HG03060 (cell line): Measurements from ENCODE around the gene LPAR1.
"Not testable (repeated sequence)": the region's sequence is repeated elsewhere in the genome, so short reads cannot be mapped to it uniquely, and the experiment has no call there.

Source experiments
- ATAC-seq: cut with Tn5 transposase; IDR thresholded peaks from one replicate; pipeline ENCODE4 v1.9.1; 2021; ENCODE audit warnings: low read depth, moderate number of reproducible peaks; ENCODE audit not compliant: unreplicated experiment

The LPAR1 gene

DNA sequence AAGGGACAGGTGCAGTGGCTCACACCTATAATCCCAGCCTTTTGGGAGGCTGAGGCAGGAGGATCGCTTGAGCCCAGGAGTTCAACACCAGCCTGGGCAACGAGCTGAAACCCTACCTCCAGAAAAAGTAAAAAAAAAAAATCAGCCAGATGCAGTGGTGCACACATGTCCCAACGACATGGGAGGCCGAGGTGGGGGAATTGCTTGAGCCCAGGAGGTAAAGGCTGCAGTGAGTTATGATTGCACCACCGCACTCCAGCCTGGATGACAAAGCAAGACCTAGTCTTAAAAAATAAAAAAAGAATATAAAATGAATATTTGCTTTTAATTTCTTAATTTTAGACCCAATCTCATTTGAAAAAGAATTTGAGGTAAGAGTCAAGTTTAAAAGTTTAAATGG, 143.5 kb downstream of the LPAR1 start:
- no peak for ATAC-seq

DNA sequence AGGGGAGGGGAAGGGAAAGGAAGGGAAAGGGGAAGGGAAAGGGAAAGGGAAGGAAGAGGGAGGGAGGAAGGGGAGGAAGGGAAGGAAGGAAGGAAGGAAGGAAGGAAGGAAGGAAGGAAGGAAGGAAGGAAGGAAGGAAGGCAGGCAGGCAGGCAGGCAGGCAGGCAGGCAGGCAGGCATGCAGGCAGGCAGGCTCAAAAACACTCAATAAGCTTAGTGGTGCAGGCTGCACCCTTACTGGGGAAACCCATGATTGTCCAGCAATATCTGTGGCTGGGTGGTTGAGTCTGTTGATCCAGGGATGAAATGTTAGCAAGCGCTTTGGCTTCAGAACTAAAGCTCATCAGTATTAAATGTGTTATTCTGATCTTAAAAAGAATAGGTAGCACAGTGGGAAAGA, 145.6 kb downstream of the LPAR1 start:
- no peak for ATAC-seq

DNA sequence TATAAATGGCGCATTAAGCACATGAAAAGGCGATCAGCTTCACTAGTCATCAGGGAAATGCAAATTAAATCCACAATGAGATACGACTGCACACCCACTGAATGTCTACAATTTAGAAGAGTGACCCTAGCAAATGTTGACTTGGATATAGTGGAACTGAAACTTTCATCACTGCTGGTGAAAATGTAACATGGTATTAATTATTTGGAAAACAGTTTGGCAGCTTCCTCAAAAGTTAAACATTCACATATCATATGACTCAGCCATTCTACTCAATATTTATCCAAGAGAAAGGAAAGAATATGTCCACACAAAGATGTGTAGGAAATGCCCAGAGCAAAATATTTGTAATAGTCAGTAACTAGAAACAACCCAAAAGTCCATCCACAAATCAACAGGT, 146.5 kb downstream of the LPAR1 start:
- no peak for ATAC-seq

DNA sequence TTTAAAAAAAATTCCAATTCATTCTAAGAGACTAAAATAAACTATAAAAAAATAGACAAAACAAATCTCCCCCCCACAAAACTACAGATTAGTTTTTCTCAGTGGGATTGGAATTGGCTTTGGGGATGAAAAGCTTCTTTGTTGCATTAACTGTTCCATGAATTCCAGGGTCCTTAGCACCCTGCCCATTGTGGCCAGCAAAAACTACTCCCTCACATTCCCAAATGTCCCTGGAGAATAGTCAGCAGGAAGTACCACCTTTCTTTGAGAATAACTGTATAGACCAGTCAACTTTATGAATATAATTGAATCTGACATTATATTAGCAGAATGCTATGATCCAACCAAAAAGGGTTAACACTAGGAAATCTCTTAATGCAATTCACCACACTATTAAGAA, 147.9 kb downstream of the LPAR1 start:
- no peak for ATAC-seq

DNA sequence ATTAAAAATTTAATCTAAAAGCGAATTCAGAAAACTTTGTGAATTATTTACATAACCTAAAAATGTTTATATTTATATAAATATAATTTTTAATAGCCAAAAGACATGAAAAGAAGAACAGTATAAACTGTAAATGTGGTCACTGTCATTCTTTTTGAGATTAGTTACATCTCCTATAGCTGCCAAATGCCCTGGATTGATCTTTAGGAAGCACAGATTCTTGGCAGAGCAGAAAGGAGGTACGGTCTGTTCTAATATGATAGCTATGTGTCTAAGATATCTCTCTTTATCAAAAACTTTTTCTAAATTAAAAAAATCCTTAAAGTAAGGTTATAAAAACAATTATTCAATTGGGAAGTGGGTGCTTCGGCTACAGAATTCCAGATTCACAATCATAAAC, 151.0 kb downstream of the LPAR1 start:
- no peak for ATAC-seq

DNA sequence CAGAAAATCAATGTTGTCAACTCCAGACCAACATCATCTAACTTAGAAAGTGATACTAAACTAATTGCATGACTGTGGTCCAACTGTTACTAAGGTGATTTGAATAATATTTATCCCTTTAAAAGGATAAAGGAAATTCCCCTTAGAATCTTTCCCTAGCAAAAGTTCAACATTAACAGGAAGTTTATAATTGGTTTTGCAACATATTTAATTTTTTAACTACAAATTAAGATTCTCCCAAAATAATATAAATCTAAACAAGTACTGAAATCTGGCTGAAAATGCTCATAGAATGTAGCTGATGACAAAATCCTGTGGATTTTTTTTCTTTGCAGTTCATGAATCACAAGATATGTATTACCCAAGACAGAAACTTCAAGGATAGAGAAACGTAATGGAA, 151.4 kb downstream of the LPAR1 start:
- ATAC-seq = no peak

DNA sequence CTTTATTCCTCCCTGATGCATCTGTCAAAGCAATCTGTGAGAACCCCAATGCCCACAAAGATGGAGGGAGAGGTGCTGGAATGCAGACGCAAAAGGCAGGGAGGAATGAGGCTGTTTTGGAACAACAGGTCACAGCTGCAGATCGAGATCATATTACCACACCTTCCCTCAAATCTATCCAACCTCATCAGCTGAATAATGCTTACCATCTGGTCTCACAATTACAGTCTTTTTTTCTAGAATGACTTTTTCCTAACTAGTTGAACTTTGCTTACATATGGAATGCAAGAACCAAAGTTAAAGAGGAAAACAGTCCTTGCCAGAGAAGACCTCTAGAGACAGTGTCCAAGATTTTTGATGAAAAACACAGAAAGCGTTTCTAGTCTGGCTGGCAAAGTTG, 158.1 kb downstream of the LPAR1 start:
- no peak for ATAC-seq

DNA sequence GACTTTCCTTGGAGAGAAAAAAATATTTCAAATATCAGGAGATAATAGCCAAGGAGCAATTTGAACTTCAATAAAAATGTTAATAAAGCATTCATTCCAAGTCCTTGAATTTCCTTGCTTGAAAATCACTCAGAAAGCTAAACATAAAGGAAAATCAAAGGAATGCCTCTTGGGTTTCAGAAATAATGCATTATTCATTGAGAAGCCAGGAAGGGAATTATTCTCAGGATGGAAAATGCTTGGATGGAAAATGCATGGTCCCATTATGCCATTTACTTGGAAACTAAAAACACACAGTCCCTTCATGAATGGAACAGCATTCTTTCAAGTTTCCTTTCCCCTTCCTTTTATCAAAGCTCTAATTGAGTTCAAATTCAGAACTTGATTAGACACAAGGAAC, 160.9 kb downstream of the LPAR1 start:
- ATAC-seq = no peak

DNA sequence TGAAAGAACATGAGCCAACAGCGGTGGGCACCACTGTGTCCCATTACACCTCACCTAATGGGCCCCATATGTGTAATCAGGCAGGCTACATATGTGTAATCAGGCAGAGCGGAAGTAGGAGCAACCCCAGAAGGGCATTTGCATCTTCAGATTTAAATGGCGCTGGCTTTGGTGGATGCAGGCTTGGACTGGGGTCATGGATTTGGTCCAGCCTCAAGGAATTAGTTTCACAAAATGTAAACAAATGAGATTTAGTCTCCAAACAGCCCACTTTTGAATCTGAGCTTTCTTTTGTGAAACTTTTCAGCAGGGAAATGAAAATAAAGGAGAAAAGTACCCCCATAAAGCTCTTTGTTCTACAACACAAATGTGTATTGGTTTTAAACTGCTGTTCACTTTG, 161.3 kb downstream of the LPAR1 start:
- ATAC-seq = no peak

DNA sequence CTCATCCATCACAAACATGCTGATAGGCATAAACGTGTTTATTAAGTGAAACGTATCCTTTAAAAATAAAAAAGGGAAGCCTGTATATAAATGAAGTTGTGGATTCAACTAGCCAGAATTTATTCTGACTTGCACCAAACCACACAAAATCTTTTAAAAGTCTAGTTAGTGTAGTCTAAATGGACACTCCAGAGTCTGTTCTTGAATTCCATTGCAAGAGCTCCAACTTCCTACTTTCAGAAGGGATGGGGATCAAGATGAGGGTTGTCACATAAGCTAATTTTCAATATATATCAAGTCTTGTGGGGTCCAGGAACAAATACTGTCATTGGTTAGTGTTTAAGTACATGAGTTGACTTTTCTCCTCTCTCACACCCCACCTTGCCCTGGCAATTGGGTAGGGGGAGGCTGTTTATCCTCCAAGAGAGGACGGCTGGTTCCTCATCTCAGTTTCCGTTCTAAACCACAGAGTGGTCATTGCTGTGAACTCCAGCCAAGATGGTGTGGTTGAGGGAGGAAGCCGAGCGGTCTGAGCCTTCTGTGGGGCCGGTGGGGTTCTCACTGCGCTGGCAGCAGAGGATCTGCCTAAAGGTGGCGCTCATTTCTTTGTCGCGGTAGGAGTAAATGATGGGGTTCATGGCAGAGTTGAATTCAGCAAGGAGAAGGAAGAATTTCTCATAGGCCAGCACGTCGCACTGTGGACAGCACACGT, 163.2 kb downstream of the LPAR1 start:
- no peak for ATAC-seq

DNA sequence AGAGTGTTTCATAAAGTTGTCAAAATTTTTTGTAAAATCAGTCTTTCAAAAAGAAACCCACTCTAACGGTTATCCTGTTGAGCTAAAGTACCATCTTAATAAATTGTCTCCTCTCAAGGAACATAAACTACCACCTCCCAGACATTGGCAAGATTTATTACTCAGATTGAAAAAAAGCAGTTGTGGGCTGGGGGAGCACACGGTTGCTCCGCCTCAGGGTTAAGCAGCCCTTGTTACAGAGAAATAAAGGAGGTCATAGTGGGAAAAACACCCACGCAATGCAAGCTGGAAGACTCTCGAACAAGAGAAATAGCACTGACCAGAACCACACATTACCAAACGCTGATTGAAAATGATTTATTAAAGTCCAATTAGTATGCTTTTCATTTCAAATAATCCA, 165.3 kb downstream of the LPAR1 start:
- no peak for ATAC-seq

DNA sequence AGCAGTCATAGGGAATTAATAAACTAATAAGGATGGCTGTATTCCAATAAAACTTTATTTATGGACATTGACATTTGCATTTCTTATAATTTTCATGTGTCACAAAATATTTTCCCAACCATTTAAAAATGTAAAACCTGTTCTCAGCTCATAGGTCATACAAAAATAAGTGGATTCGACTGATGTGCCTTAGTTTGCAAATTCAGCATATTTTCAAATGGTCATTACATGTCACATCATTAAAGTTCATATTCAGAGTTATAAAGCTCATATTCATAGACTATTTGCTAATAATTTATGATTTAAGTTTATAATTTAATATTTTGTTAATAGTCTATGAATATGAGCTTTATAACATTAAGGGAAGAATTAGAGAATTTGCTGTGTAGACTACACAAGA, 166.5 kb downstream of the LPAR1 start:
- ATAC-seq = no peak

DNA sequence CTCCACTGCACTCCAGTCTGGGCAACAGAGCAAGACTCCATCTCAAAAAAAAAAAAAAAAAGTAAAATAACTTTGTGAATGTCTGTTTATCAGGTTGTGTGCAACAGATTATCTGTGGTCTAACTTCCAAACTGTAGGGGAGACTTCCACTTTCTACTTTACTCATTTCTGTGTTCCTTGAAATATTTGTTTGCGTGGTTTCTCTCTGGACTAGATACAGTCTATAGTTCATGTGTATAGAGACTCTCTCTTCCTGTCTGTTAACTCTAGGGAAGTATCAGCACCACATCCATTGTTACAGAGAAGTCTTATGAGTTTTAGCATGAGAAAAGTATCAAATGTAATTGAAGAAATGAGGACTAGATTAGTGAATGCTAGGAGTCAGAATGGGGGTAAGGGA, 168.3 kb downstream of the LPAR1 start:
- ATAC-seq = no peak

DNA sequence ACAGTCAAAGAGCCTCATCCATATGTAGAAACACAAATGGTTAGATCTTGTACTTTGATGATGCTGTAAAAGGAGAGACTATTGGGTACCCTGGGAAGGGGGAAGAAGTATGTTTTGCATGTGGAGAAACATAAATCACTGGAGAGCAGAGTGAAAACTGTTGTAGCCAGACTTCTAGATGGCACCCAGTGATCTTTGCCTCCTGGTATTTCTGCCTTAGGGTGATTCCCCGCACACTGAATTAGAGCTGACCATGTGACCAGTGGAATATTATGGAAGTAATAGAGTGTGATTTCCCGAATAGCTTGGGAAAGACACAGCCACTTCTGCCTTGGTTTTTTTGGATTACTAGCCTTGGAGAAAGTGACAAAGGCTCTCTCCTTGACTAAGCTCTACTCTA, 174.3 kb downstream of the LPAR1 start:
- no peak for ATAC-seq

DNA sequence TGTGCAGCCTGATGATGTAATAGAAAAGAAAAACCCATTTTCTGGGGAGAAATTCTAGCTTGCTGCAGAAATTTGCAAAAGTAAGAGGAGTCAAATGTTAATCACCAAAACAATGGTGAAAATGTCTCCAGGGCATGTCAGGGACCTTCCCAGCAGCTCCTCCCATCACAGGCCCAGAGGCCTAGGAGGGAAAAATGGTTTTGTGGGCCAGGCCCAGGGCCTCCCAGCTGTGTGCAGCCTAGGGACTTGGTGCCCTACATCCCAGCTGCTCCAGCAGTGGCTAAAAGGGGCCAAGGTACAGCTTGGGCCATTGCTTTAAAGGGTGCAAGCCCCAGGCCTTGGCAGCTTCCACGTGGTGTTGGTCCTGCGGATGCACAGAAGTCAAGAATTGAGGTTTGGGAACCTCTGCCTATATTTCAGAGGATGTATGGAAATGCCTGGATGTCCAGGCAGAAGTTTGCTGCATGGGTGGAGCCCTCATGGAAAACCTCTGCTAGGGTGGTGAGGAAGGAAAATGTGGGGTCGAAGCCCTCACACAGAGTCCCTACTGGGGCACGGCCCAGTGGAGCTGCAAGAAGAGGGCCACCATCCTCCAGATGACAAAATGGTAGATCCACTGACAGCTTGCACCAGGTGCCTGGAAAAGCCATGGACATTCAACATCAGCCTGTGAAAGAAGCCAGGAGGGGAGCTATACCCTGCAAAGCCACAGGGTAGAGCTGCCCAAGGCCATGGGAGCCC, 176.7 kb downstream of the LPAR1 start:
- not testable (repeated sequence) for ATAC-seq

DNA sequence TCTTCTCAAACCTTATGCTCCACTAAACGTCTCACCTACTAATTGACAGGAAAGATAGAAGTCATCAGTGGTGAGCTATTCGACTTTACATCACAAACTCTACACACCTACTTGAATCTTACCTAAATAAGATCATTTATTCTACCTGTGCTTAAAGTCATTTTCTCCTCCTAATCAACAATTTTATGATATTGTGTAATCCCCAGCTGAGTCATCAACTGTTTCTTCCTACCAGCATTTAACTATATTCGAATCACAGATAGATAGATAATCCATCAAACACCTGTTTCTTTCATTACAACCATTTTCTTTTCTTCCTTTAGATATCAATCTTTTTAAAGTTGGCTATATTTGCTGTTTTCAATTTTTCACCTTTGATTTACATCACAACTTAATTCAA, 181.5 kb downstream of the LPAR1 start:
- no peak for ATAC-seq

DNA sequence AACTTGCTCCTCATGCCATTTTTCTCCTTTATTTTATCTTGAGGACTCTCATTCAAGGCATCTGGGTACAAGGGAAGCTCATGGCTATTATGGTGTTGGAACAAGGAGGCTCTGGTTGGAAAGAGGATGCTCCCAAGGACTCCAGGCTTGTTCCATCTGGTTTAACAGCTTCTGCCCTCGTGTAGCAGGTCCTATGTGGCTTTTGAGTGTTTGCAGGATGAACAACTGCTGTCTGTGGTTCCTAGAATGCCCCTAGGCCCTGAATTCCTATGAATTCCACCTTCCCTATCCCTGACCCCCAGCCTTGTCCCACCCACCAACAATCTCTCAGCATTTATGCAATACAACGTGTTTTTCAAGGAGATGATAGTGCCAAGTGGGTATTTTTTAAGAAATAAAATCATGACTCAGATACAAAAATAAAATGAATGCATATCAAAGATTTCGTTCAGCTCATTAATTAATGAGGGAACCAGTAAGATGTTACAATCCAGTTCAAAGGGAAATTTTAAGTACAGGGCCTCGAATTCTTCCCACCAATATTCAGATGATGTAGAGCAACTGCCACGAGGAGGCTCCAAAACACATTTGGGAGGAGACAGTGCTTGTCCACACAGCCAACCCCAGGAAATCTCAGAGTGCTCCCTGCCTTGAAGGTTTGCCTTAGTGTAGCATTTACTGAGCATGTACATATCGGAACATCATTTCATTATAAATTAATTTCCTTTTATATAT, 187.7 kb downstream of the LPAR1 start:
- ATAC-seq = no peak

DNA sequence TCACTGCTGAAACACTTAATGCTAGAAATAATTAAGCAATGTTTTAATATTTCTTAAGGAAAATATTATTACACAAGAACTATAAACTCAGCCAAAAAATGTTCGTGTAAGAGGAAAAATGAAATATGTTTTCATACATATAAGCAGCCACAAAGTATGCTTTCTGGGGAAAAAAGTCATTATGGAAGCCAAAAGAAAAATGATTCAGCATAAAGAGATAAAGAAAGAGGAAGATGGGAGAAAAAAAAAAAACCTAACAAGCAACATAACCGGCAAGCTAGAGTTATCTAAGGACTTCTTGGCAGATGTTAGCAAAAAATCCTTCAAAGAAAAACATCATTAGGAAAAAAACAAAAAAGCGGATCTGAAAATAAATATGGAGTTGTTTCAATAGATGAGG, 190.6 kb downstream of the LPAR1 start:
- no peak for ATAC-seq

DNA sequence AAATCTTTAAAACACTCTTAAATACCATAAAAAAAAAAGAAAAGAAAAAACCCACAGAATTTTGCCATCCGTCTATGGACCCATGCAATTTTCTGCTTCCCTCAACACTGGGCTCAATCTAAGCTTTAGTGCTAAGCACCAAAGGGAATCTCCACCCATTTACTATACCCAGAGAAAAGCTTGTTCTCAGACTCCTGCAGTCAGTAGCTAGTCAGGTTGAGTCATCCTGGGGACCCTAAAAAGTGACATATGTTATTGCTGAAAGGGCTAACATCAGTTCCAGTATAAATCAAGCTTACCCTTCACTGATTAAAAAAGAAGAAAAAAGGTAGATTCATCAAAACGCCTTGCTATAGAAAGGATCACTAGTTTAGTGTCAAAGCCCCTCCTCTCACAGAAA, 192.1 kb downstream of the LPAR1 start:
- ATAC-seq = no peak

DNA sequence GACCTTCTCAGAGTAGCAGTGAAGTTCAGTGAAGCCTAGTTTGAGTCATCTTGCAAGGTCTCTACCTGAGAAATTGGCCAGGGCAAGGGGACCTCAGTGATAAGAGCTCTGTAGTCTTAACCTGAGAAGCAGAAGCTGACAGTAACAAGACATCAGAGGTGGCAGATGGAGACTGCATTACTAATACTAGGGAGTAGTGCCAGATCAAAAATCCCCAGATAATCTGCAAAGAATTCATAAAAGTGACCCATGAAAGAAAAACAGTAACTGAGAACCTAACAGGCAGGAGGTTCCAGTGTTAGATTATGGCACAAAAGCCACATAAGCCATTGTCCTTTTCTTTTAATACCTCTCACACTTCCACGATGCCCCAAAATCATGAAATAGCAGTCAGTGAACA, 194.1 kb downstream of the LPAR1 start:
- ATAC-seq = no peak

DNA sequence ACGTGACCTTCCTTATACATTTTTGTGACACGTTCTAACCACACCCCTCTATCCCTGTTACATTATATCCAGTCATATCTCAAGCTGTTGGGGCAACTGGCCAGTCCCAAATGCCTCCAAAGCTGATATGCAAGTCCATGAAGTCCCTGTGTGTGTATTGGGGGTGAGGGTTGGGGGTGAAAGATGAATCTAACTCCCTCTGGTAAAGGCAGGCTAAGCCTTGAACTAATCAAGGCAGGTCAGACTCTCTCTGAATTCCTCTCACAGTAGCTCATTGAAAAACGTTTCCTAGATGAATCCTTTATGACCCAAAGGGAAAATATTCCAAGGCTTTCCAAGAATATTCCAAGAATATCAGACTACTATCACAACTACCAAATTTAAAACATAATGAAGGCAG, 195.3 kb downstream of the LPAR1 start:
- ATAC-seq = no peak

DNA sequence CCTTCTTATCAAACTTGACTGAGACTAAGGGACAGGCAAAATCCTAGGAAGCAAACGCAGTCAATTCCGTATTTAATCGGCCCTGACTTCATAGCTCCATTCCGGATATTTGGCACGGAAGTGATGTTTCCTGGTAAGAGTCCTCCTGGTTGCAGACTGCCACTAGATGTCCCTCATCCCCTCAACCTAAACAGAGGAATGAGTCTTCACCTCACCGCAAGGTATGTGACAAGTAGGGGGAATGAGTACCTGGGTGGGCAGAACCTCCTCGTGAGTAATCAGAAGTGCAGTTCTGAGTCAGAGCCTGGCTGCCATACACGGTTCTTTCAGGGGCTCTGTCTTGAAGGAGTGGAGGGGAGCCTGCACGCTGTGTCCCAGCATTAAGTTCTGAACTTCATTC, 196.1 kb downstream of the LPAR1 start:
- ATAC-seq = no peak
